ENCODE data around the gene CMIP. TPM values are rescaled to one million over a fixed set of nuclear protein-coding genes. Genes with fewer than 3 reads are reported as not detected.

CMIP gene
- total and polyA plus RNA-seq, 10 of the 15 experiments (the other 5 are each of a cell fraction or from before 2014, with no cell fraction given): 1.2 to 43.2 (median 4.4) TPM

DNA sequence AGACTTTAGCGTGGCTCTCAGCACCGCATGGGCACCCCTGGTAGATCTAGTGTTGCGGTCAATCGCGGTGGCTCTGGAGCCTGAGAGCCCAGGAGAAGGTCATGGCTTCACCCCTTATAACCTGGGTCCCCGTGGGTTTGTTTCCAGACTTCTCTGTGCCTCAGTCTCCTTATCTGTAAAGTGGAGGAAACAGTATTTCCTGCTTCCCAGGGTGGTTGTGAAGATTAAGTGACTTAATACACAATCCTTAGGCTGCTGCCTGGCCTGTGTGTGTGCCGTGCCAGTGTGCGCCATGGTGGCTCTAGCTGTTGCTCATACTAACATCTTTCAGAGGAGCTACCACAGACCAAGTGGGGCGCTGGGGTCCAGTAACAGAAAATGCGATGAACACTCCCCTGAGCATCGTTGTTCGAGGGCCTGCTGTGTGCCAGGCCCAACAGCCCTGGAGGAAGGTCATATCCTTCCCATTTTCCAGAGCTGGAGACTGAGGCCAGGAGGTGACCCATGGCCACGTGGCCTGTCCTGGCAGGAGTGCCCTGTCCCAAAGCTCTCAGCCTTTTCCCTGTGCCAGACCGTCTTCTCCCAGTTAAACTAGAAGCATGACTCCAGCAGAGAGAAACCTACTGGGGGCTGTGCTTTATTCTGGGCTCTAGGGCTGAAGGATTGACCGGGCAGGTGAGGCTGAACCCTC is 70.1 kb downstream of the CMIP start:
- SMC1A ChIA-PET (ENCODE audit: uncharacterized antibody, unreplicated experiment): interaction anchor here (0.6 to 1.4 kb wide), 4 partner anchors 32 to 65 kb away, joined by 3 to 7 read pairs (median 3); no protein-coding TSS in a partner anchor

More for the DNA sequence above, 70.1 kb downstream of the CMIP start:
- Histone ChIP-seq H3K4me1 (ENCODE audit: control insufficient read depth, insufficient read depth, low read length) (peaks cover 28% of the 10 kb centered on the region), H2AFZ (ENCODE audit: control insufficient read depth, low read depth, low read length) (no peak overlapping the region), H3K27me3 (replicated peaks in 1 of 2; ENCODE audit: control insufficient read depth in 2 of 2, insufficient read depth in 2 of 2, low read length in 1 of 2) (no peaks in the 10 kb centered on the region), H4K20me1 (ENCODE audit: control insufficient read depth, insufficient read depth) (no peaks in the 10 kb centered on the region; the same call in 1 of the 2 replicates), H3K4me2 (ENCODE audit: control insufficient read depth, insufficient read depth) (peak overlapping the region; percentile 77; the same call in 1 of the 2 replicates), H3K4me3 (no peak overlapping the region), H3K9me3 (replicated peaks; ENCODE audit: control insufficient read depth, insufficient read depth, low read length) (no peaks in the 10 kb centered on the region; the same call in 1 of the 3 replicates), H3K9ac (ENCODE audit: control insufficient read depth, insufficient read depth, low read length) (no peak overlapping the region), H3K27ac (ENCODE audit: control insufficient read depth, insufficient read depth) (no peak overlapping the region), H3K79me2 (ENCODE audit: control insufficient read depth, insufficient read depth, low read length) (peaks cover 17% of the 10 kb centered on the region), H3K36me3 (ENCODE audit: control insufficient read depth in 2 of 2, insufficient read depth in 2 of 2, low read length in 1 of 2) (peaks cover 4 to 5% of the 10 kb centered on the region in 2 experiments; a peak in 3 of 4 replicates)
- FAIRE-seq (no peak), DNase-seq (ENCODE audit: low read depth, low spot score) (no peak), ATAC-seq (no peak)
- ChIA-PET POLR2A (interaction anchor here (1.3 kb wide), 1 partner anchor 34 kb away, joined by 4 read pairs; no protein-coding TSS in a partner anchor), CTCF (interaction anchor here (2.5 kb wide), 1 partner anchor 12 kb away, joined by 10 read pairs; no protein-coding TSS in a partner anchor), RAD21 (ENCODE audit: unreplicated experiment) (interaction anchor here (0.5 to 1.2 kb wide), 2 partner anchors 33 to 94 kb away, joined by 3 to 4 read pairs; no protein-coding TSS in a partner anchor)
- WGBS (ENCODE audit: insufficient coverage, insufficient replicate concordance, low lambda C conversion rate, missing lambda C conversion rate): 84% methylated on average over 15 of the region's 15 CpGs
- in situ Hi-C loops (cut with MboI): no loop called here
- intact Hi-C loops (cut with micrococcal nuclease; ENCODE audit: unreplicated experiment): no loop called here
- no TSS peak for BruUV-seq (replicated peaks)
- TF ChIP-seq LARP7 (IDR thresholded peaks at IDR 0.05) (no peak), POLR2AphosphoS5 (IDR thresholded peaks at IDR 0.05; ENCODE audit: low read length) (no peak), JUNB (IDR thresholded peaks at IDR 0.05) (no peak), ATF7 (IDR thresholded peaks at IDR 0.05; ENCODE audit: low read depth) (no peak), YY1 (IDR thresholded peaks at IDR 0.05; ENCODE audit: low read depth, low read length) (no peak), FOXM1 (IDR thresholded peaks at IDR 0.05; ENCODE audit: low read depth, low read length) (no peak), RELA (IDR thresholded peaks at IDR 0.05; ENCODE audit: borderline replicate concordance, partially characterized antibody) (no peak), RCOR1 (conservative IDR thresholded peaks at IDR 0.05; ENCODE audit: low read depth, low read length) (no peak), TCF3 (IDR thresholded peaks at IDR 0.05; ENCODE audit: borderline replicate concordance, insufficient read depth, low read depth, low read length) (no peak), KLF5 (IDR thresholded peaks at IDR 0.05; ENCODE audit: partially characterized antibody) (no peak), RB1 (IDR thresholded peaks at IDR 0.05; ENCODE audit: borderline replicate concordance) (no peak), NBN (IDR thresholded peaks at IDR 0.05) (no peak)
- TF ChIP-seq, protein P1, sequence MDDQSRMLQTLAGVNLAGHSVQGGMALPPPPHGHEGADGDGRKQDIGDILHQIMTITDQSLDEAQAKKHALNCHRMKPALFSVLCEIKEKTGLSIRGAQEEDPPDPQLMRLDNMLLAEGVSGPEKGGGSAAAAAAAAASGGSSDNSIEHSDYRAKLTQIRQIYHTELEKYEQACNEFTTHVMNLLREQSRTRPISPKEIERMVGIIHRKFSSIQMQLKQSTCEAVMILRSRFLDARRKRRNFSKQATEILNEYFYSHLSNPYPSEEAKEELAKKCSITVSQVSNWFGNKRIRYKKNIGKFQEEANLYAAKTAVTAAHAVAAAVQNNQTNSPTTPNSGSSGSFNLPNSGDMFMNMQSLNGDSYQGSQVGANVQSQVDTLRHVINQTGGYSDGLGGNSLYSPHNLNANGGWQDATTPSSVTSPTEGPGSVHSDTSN (IDR thresholded peaks at IDR 0.05; ENCODE audit: insufficient replicate concordance, low read depth, low read length): no peak

Measured in GM12878 (cell line).